MM.1S (cell line): ENCODE measurements around the gene KAT6B.

Experiments used
- CTCF ChIP-seq: fragments of 300-600 bp; sonication (generic); IDR thresholded peaks from 2 replicates; pipeline ENCODE4 v1.5.1; 2016; ENCODE audit warnings: antibody characterized with exemption, low read length, mixed read lengths
- EZH2 ChIP-seq: fragments of 300-600 bp; sonication (generic); optimal IDR thresholded peaks from 2 replicates; pipeline ENCODE3; 2017; ENCODE audit warnings: low read depth, mild to moderate bottlenecking, antibody characterized with exemption, low read length, mixed read lengths

GRCh38 chr10:75020168-75020567 is 193.8 kb downstream of the KAT6B start:
- TF ChIP-seq CTCF (no peak), EZH2 (no peak)
